GM18951 (cell line): ENCODE measurements around the gene VPS52.

Source experiments
- POLR2A ChIP-seq: IDR thresholded peaks from 4 replicates; pipeline ENCODE4 v1.6.1; 2011; ENCODE audit warnings: mild to moderate bottlenecking; ENCODE audit not compliant: insufficient read length, insufficient read depth; ENCODE audit errors: extremely low read depth
- in situ Hi-C: fragments of 300-500 bp; cut with MboI; formaldehyde crosslinking; loops from one replicate; pipeline ENCODE4 v1.12.0; 2022; ENCODE audit warnings: low sequenced_read_pairs, mixed read lengths, inconsistent platforms; ENCODE audit not compliant: unreplicated experiment

Gene VPS52

DNA sequence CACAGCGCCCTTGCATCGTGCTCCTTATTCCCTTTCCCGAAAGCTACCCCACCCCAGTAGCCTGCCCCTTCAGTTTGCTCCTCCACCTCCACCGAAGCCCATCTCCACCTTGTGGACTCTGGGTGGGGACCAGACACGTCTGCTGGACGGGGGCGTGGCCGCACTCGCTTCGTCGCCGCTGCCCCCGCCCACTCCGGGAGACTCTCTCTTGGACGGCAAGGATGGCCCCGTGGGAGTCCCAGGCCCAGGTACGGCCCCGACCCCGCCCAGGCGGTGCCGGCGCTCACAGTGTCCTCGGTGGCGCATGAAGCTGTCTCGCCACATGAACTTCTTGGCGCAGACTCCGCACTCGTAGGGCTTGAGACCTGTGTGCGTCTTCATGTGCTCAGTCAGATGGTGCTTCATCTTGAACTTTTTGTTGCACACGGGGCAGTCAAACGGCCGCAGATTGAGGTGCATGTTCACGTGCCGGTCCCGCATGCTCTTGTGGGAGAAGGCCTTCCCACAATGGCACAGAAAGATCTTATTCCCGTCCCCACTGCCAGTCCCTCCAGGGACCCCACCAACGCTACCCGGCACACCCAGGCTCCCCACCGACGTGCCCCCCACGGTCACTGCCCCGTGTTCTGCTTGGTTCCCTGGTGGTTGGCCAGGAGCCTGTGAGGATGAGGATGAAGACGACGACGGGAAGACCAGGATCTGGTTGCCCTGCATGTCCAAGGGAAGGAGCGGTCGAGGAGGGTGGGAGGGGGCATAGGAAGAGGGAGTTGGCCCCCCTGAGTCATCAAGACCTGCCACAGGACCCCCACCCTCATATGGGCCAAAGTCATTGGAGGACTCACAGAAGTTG lies 43.5 kb upstream of the VPS52 start:
- in situ Hi-C loops: no loop called here

GRCh38 chr6:33314515-33314942 lies 42.9 kb upstream of the VPS52 start:
- peak; percentile 22 for TF ChIP-seq POLR2A
- in situ Hi-C loops: no loop called here

More for the DNA sequence above, 43.5 kb upstream of the VPS52 start:
- TF ChIP-seq POLR2A: peak; percentile 15

- in situ Hi-C loops: no loop called here
- peak; percentile 75 for TF ChIP-seq POLR2A
Observed at GRCh38 chr6:33313709-33314514, 42.2 kb upstream of the VPS52 start, which contains the start of gene TAPBP. TAPBP (minus strand) TSS chr6:33314078; CDS start chr6:33314041, 37 bp downstream.

DNA sequence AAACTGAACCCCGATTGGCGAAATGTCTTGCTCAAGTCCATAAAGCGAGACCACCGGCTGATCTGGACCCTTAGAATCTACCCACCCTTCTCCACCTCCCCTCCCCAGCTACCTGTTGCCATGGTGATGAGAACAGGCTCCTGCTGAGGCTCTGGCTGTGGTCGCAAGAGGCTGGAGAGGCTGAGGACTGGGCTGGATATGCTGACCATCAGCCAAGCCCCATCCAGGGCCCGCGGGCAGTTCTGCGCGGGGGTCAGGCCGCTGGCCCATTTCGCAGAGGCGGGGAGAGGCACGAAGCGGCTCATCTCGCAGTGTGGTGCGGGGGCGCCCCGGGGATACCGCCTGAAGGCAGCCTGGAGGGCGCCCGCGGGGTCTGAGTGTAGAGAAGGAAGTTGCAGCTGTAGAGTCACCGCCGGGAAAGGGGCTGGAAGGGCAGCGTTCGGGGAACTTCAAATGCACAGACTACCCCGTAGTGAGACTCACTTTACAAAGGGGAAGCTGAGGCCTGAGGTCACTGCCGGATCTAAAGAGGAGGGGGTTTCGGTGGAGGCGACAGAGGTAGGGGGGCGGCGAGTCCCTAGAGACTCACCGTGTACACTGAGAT lies 41.5 kb upstream of the VPS52 start:
- no peak for TF ChIP-seq POLR2A
- in situ Hi-C loops: no loop called here

DNA sequence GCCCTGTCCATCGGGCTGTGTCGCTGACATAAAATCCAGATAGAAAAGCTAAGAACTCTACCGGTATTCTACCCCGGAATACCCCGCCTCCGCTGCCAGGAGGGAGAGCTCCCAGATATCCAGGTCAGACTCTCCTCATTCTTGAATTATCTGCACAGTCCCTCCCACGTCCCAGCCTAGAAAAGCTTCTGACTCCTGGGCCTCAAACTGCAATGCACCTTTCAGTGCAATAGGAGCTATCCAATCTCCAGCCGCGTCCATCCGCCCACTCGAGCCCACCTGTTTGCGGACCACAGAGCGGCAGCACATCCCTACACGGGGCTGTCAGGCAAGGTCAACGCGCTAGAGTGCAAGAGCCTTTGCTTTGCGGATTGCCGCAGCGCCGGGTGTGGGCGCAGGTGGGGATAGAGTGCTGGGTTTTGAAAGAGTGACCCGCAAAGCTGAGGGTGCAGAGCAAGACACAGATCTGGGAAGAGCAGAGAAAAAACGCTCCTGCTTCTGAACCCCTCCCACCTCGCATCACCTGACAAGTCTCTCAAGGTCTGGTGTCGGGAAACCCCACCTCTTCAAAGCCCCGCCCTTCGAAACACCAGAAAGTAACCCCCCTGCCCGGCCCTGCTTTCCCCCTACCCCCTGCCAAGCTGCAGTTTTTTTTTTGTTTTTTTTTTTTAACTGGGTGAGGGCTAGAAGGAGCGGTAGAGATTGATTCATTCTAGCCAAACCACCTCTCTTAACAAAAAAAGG lies 40.9 kb upstream of the VPS52 start:
- TF ChIP-seq POLR2A: peak; percentile 36
- in situ Hi-C loops: no loop called here

DNA sequence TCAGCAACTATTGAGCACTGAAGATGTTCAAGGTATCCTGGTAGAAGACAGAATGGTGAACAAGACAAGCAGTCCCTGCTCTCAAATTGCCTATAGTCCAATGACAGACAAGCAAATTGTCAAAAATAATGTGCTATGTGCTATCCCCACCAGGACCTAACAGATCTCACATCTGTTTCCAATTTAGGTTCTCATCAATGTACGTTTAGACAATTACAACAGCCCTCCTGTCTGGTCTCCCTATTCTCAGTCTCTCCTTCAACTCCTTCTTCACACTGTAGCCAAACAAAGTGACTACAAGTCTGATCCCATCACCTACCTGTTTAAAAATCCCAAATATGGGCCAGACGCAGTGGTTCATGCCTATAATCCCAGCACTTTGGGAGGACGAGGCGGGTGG lies 34.7 kb upstream of the VPS52 start:
- no peak for TF ChIP-seq POLR2A

DNA sequence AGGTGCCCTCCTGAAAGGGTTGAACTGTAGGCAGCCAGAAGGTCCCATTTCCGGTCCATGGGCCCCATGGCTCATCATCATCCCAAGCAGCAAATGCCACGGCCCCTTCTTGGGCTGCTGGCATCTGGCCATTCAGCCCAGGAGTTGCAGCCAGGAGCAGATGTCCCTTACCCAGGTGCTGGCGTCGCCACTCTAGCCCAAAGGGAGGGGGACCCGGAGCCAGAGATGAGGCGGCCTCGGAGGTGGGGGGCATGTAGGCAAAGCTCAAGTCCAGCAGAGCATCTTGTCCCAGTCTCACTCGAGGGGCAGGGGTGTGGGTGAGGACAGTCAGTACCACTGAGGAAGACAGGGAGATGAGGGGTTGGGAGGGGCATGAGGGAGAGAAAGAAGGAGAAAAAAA lies 33.4 kb upstream of the VPS52 start:
- in situ Hi-C loops: no loop called here
- peak; percentile 16 for TF ChIP-seq POLR2A

More for the DNA sequence above, 34.7 kb upstream of the VPS52 start:
- in situ Hi-C loops: no loop called here

- in situ Hi-C loops: no loop called here
- no peak for TF ChIP-seq POLR2A
Observed at GRCh38 chr6:33304216-33304615, 32.5 kb upstream of the VPS52 start.

DNA sequence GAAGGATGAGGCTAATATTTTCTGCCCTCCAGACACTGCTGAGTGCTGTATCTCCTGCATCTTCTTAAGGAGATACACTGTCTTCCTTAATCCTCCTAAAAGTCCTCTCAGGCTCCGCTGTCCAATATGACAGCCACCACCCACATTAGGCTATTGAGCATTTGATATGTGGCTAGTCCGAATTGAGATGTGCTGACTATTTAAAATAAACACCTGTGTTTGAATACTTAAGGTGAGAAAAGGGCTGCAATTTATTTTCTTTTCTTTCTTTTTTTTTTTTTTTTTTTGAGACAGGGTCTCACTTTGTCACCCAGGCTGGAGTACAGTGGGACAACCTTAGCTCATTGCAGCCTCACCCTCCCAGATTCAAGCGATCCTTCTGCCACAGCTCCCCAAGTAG lies 30.2 kb upstream of the VPS52 start:
- in situ Hi-C loops: no loop called here
- TF ChIP-seq POLR2A: no peak

DNA sequence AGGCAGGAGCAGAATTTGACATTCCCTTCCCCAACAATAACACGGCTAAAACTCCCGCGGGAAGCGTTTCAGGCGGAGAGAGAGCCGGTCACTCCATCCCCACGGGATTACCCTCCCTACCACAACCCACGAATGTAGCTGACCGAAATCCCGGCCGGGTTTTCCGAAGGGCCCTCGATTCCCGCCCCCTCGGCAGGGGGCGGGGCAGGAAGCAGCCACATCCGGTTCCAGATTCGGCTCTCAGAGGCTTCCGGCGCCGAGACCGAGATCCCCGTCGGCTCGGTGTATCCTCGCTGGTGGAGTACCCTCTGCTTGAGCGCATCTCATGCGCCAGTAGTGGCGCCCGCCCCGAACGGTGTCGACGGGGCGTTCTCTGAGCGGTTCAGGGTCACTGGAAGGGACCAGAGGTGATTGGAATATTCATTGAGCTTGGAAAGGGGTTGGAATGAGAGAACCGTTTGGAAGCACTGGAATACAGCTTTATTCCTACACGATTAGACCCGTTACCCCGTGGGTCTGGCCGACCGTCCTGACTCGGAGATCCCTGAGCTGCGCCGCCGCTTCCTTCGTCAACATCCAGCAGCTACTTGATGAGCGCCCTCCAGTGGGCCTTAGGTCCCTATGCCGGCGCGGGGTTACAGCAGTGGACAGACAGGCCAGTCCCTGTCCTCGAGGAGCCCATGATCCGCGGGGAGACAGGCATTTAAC lies 27.7 kb upstream of the VPS52 start:
- TF ChIP-seq POLR2A: peak; percentile 84
- in situ Hi-C loops: no loop called here

GRCh38 chr6:33298773-33299236 lies 27.1 kb upstream of the VPS52 start, which contains the start of gene RGL2:
RGL2 (minus strand) TSS chr6:33298942; CDS start chr6:33298610, 332 bp downstream.
- no peak for TF ChIP-seq POLR2A
- in situ Hi-C loops: no loop called here
